Astrocyte of the hippocampus (primary cell): ENCODE measurements around the gene TMBIM4.

Experiments used
- DNase-seq: peaks from one replicate; pipeline ENCODE4 v3.0.0; 2011; ENCODE audit warnings: low read depth, low spot score

Gene TMBIM4

DNA sequence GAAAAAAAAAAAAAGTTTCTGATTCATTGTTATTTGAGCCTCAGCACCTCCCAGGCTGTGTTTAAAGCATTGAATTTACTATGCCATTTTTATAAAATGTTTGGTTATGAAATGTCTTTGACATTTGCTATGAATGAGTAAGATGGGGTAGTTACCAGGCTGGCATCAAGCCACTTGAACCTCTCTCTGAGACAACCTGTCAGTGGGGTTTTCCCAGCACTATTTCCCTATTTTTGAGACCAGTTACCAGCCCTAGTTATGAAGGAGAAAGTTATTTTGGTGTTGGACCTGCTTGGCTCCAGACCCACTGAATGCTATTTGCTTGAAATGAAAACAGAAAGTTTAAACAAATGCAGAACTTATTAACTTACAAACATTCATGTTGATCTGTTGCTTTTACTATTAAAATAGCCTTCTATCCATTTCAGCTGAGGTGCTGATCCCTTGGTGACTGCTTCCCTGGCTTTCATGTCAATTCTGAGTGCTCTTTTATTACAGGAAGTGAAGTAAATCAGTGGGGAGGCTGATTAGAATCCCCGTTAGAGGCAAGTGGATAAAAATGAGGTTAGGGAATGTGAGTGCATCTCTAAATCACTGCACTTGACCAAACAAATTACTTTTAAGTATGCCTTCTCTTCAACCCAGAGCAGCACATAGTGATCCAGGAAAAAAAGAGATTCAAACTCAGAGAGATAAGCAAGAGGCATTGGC lies 77.1 kb downstream of the TMBIM4 start:
- peak; percentile 17 for DNase-seq

- no peak for DNase-seq
Observed at GRCh38 chr12:66090157-66090556, 79.6 kb downstream of the TMBIM4 start.

DNA sequence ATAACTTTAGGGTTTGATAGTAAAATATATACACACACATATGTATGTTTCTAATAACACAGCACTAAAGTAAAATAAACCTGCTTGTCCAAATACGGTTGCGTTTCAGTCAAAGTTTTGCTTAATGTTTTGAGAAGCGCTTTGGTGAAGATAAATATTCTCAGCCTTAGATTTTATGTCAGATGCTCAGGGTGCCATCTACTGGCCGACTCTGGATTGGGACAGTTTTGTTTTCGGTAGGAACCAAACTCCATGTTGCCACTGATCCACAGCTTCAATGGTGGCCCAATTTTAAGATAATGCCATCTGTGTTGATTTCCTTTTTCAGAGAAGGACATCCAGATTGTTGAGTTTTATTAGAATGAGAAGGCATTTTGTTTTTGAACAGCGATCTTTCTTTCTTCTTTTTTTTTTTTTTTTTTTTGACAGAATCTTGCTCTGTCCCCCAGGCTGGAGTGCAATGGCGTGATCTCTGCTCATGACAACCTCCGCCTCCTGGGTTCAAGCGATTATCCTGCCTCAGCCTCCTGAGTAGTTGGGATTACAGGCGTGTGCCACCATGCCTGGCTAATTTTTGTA lies 82.3 kb downstream of the TMBIM4 start:
- peak; percentile 88 for DNase-seq

DNA sequence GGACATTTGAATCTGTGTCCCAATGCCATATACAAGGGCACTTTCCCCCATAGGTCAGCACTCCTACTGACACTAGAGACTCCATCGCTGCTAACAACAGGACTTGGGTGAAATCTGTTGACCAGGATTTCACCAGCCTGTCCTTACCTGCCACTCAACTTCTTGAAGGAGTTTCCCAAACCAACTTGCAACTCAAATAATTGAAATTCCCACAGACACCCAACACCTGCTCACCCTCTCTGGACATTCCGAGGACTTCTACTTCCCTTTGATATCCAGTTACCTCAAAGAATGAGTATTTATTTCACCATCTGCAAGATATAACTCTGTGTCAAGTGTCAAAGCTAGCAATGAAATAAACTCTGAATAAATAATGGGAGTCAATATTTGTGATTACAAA lies 83.8 kb downstream of the TMBIM4 start:
- DNase-seq: no peak
